Caco-2 (cell line): Measurements from ENCODE around the gene HSPB6. TPM values are rescaled to one million over a fixed set of nuclear protein-coding genes. Genes with fewer than 3 reads are reported as not detected.

Experiments
- BruUV-seq: library from RNA; stranded (reverse); fragments of 400-500 nt; replicated peaks from 2 replicates; lab custom pipeline; 2021; lab: Mats Ljungman, UMichigan
- CTCF ChIA-PET: fragments of 300-600 bp; sonication (Branson Sonifier 250); formaldehyde crosslinking; loops from one replicate; lab custom pipeline; 2022; ENCODE audit warnings: antibody characterized with exemption; lab: Charles Lee
- POLR2A ChIA-PET: fragments of 300-600 bp; sonication (Branson Sonifier 250); formaldehyde crosslinking; loops from one replicate; lab custom pipeline; 2022; ENCODE audit warnings: antibody characterized with exemption; lab: Charles Lee
- DNase-seq, 2 experiments: peaks; one replicate each; pipeline versions ENCODE4 v3.0.0 to v3.0.0-alpha.2; 2020 to 2022
- H3K27me3 ChIP-seq: replicated peaks from 2 replicates; pipeline ENCODE4 v1.6.0; 2011; ENCODE audit warnings: low read length; ENCODE audit not compliant: control insufficient read depth, insufficient read depth
- H3K36me3 ChIP-seq: 2 replicates; pipeline ENCODE4 v1.5.1; 2011; ENCODE audit warnings: low read length; ENCODE audit not compliant: control insufficient read depth, insufficient read depth
- H3K4me1 ChIP-seq: fragments of 250-450 bp; sonication (Bioruptor Pico); 2 replicates; pipeline ENCODE4 v1.5.1; 2020; ENCODE audit warnings: mild to moderate bottlenecking
- H3K4me3 ChIP-seq: 2 replicates; pipeline ENCODE4 v1.5.1; 2011; ENCODE audit warnings: low read depth, mild to moderate bottlenecking, control low read depth, low read length
- H3K9me3 ChIP-seq: fragments of 250-450 bp; sonication (Bioruptor Pico); 2 replicates; pipeline ENCODE4 v1.5.1; 2020; ENCODE audit warnings: mild to moderate bottlenecking, moderate library complexity
- H3K27ac Mint-ChIP-seq: one replicate; pipeline ENCODE4 v1.8.0; 2022; ENCODE audit warnings: mixed read lengths; ENCODE audit not compliant: unreplicated experiment
- H3K27me3 Mint-ChIP-seq: one replicate; pipeline ENCODE4 v1.8.0; 2022; ENCODE audit warnings: mixed read lengths; ENCODE audit not compliant: insufficient read depth, unreplicated experiment
- H3K36me3 Mint-ChIP-seq: one replicate; pipeline ENCODE4 v1.8.0; 2022; ENCODE audit warnings: mild to moderate bottlenecking, mixed read lengths; ENCODE audit not compliant: insufficient read depth, unreplicated experiment
- H3K4me1 Mint-ChIP-seq: one replicate; pipeline ENCODE4 v1.8.0; 2022; ENCODE audit warnings: low read depth, mixed read lengths; ENCODE audit not compliant: unreplicated experiment
- H3K4me3 Mint-ChIP-seq: one replicate; pipeline ENCODE4 v1.8.0; 2022; ENCODE audit warnings: mild to moderate bottlenecking, moderate library complexity, mixed read lengths; ENCODE audit not compliant: unreplicated experiment
- H3K9me3 Mint-ChIP-seq: one replicate; pipeline ENCODE4 v1.8.0; 2022; ENCODE audit warnings: mixed read lengths; ENCODE audit not compliant: unreplicated experiment
- CTCF ChIP-seq, 2 experiments: fragments of 200-600 bp in 1 of 2; IDR thresholded peaks; 1 replicate in 1 of 2; 2 replicates in 1 of 2; pipeline versions ENCODE4 v1.5.1 to v1.8.0; 2011 to 2022; ENCODE audit warnings: antibody characterized with exemption in 1 of 2, control low read depth in 1 of 2, inconsistent platforms in 1 of 2, low read depth in 1 of 2, low read length in 1 of 2, mild to moderate bottlenecking in 1 of 2, moderate library complexity in 1 of 2; ENCODE audit not compliant: insufficient read depth in 1 of 2, severe bottlenecking in 1 of 2, unreplicated experiment in 1 of 2
- intact Hi-C: fragments of 100-400 bp; cut with micrococcal nuclease; formaldehyde crosslinking; loops from one replicate; pipeline ENCODE4 v1.10.0; 2022; ENCODE audit not compliant: unreplicated experiment
- total RNA-seq: library from RNA; stranded (reverse); gene quantifications from 2 replicates; pipeline ENCODE4 v1.2.3, GENCODE V29; 2022

HSPB6 gene
- total RNA-seq, 1 experiment from 2014 or later, result 0.48 TPM

- Mint-ChIP-seq H3K4me3 (no peak overlapping the region), H3K36me3 (peaks cover 35% of the 10 kb centered on the region), H3K9me3 (no peaks in the 10 kb centered on the region), H3K4me1 (peaks cover 6% of the 10 kb centered on the region), H3K27me3 (no peaks in the 10 kb centered on the region), H3K27ac (no peak overlapping the region)
- intact Hi-C loops, result no loop called here
- POLR2A ChIA-PET, result no interaction called here
- TF ChIP-seq CTCF (IDR thresholded peaks at IDR 0.05; ENCODE audit: insufficient read depth in 1 of 2, low read depth in 1 of 2, low read length in 1 of 2, severe bottlenecking in 1 of 2, unreplicated experiment in 1 of 2), result no peak
- no peaks in the 10 kb centered on the region; the same call in 1 of the 2 replicates for H3K36me3 ChIP-seq
- DNase-seq, result no peak
- H3K4me1 ChIP-seq, result peaks cover 6% of the 10 kb centered on the region
- BruUV-seq, result no TSS peak
- H3K27me3 ChIP-seq, result no peaks in the 10 kb centered on the region
- no peaks in the 10 kb centered on the region for H3K9me3 ChIP-seq
- no peak overlapping the region for H3K4me3 ChIP-seq
- CTCF ChIA-PET, result no interaction called here
Observed at GRCh38 chr19:35760711-35761349, 4.0 kb upstream of the HSPB6 start.

- ChIA-PET POLR2A (no interaction called here), CTCF (no interaction called here)
- peaks cover 6% of the 10 kb centered on the region for H3K4me1 Mint-ChIP-seq
- no TSS peak for BruUV-seq
- peaks cover 6% of the 10 kb centered on the region for H3K4me1 ChIP-seq
- peaks cover 36% of the 10 kb centered on the region for H3K36me3 Mint-ChIP-seq
- TF ChIP-seq CTCF (IDR thresholded peaks at IDR 0.05; ENCODE audit: insufficient read depth in 1 of 2, low read depth in 1 of 2, low read length in 1 of 2, severe bottlenecking in 1 of 2, unreplicated experiment in 1 of 2), result no peak
- no peak overlapping the region for H3K27ac Mint-ChIP-seq
- no peaks in the 10 kb centered on the region for H3K27me3 ChIP-seq
- no peak for DNase-seq
- no peaks in the 10 kb centered on the region for H3K9me3 ChIP-seq
- intact Hi-C loops, result loop anchor here (2.0 to 5.0 kb wide), 2 partner anchors 15 to 112 kb away; partner anchors contain the start of genes ARHGAP33 and COX6B1
- no peak overlapping the region for H3K4me3 ChIP-seq
- peak overlapping the region; percentile 88 for H3K4me3 Mint-ChIP-seq
- no peaks in the 10 kb centered on the region for H3K27me3 Mint-ChIP-seq
- no peaks in the 10 kb centered on the region for H3K9me3 Mint-ChIP-seq
- H3K36me3 ChIP-seq, result no peaks in the 10 kb centered on the region; the same call in 1 of the 2 replicates
Observed at GRCh38 chr19:35759697-35760096, 2.9 kb upstream of the HSPB6 start.

GRCh38 chr19:35757749-35758608, 1.1 kb upstream of the HSPB6 start, which contains the start of gene PROSER3:
PROSER3 (plus strand) TSS chr19:35758176; CDS start chr19:35758216, 40 bp downstream.
- Mint-ChIP-seq H3K4me1 (peaks cover 6% of the 10 kb centered on the region), H3K4me3 (peak within 1 kb of the TSS; percentile 88), H3K9me3 (no peaks in the 10 kb centered on the region), H3K36me3 (peaks cover 36% of the 10 kb centered on the region), H3K27ac (peak within 1 kb of the TSS; percentile 92), H3K27me3 (no peaks in the 10 kb centered on the region)
- H3K4me1 ChIP-seq, result peaks cover 6% of the 10 kb centered on the region
- no peaks in the 10 kb centered on the region; the same call in 1 of the 2 replicates for H3K36me3 ChIP-seq
- CTCF ChIA-PET, result interaction anchor here (0.5 kb wide), 1 partner anchor 71 kb away, joined by 4 read pairs; no protein-coding TSS in a partner anchor
- intact Hi-C loops, result loop anchor here (1.0 to 5.0 kb wide), 4 partner anchors 10 to 297 kb away; partner anchors contain the start of genes ARHGAP33, COX6B1, LIN37 and THAP8
- POLR2A ChIA-PET, result interaction anchor here (0.7 to 1.0 kb wide), 3 partner anchors 10 to 49 kb away, joined by 3 to 14 read pairs (median 12); partner anchors contain the start of genes LIN37, PSENEN and U2AF1L4
- TSS peak; percentile 70 for BruUV-seq
- H3K9me3 ChIP-seq, result no peaks in the 10 kb centered on the region
- H3K27me3 ChIP-seq, result no peaks in the 10 kb centered on the region
- H3K4me3 ChIP-seq, result peak within 1 kb of the TSS; percentile 68
- DNase-seq, result peak; percentile 99 to 100
- TF ChIP-seq CTCF (IDR thresholded peaks at IDR 0.05; ENCODE audit: insufficient read depth in 1 of 2, low read depth in 1 of 2, low read length in 1 of 2, severe bottlenecking in 1 of 2, unreplicated experiment in 1 of 2), result no peak
